Fibroblast of skin of left biceps (primary cell): ENCODE data around the gene INTS6L.
"Not testable (repeated sequence)": the region's sequence is repeated elsewhere in the genome, so short reads cannot be mapped to it uniquely, and the experiment has no call there.

Experiments used
- DNase-seq, 2 experiments: peaks; one replicate each; pipeline ENCODE4 v3.0.0-alpha.2; 2013; ENCODE audit warnings: low read depth in 2 of 2

The INTS6L gene

DNA sequence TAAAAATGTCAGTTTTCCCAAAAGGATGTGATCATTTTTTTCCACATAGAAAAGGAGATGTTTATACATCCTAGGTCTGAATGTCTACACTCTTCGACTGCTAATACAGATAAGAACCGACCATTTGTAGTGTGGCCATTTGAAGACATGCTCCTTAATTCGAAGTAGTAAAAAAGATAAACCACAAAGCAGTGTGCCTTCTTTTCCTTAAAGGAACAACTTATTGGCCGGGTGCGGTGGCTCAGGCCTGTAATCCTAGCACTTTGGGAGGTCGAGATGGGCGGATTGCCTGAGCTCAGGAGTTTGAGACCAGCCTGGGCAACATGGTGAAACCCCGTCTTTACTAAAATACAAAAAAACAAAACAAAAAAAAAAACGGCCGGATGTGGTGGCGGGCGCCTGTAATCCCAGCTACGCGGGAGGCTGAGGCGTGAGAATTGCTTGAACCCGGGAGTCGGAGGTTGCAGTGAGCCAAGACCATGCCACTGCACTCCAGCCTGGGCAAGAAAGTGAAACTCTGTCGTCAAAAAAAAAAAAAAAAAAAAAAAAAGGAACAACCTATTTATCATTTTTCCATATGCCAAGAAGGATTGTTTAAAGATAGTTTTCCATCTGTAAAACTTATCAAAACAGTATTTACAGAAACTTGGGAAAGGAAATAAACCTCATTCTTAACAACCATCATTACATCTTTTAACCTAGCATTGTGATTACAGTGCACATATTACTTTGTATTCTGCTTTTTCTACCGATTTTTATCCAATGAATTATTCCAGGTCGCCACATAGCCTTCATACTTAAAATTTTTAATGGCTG, 2.6 kb downstream of the INTS6L start:
- no peak for DNase-seq

DNA sequence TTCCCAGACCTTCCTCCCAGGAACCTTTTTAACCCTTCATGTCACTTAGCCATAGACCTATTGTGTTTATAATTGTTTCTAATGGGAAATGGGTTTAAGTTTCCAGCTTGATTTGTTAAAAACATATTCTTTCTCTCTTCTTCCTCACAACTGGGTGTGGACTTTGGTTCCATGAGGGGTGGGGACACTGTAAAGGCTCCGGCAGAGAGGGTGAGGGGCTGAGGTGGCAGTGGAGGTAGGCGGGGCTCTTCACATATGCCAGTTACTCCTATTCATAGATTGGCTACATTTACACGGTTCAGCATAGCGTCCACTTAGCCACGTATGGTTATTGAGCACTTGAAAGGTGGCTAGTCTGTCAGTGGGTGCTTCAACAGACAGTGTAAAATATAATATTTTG, 7.8 kb downstream of the INTS6L start:
- no peak for DNase-seq

DNA sequence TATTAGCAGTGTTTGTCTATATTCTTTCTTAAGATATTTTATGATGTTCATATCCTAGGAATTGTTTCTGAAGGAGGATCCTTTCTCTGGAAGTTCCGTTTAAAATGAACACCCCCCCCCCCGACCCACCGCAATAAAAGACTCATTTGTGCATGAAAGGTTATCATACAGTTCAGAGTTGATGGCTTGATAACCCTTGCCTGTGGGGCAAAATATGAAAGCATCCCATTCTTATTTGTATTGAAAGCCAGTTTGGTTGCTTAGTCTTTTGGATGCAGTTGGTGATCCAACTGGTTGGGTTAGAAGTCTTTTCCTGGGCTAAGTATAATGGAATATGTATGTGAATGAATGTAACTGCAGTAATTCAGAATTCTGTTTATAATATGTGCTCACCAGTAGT, 8.3 kb downstream of the INTS6L start:
- DNase-seq = no peak

DNA sequence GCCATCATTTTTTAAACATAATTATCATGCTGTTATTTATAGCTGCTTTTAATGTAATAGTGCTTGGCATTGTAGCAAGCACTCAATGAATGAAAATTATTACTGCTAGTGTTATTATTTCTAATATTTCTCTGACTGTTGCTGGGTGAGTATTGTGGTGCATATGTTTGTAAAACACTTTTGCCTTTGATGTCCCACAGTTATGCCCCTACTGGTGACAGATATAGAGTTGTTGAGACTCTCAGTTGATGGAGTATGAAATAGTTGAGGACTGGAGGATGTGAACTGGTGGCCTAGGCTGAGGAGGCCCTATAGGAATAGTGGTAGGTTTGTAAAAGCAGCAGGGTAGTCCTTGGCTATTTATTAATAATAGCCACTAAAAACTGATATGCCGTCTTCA, 9.6 kb downstream of the INTS6L start:
- DNase-seq = no peak

DNA sequence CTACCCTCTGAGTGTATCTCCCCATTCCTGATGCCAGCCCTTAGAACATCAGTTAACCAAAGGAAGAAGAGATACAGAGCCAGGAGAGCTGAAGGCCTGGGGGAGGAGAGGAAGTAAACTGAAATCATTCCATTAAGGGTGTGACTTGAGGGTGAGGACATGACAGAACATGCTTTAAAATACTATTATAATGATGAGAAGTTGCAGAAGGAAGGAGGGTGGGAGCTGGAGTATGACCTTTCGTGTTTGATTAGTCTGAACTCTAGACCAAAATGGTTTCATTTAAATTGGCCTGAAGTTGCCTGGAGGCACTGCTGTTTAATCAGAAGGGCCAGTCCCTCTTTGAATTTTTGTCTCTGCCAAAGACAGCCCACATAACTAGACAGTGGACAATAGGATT, 11.4 kb downstream of the INTS6L start:
- no peak for DNase-seq

DNA sequence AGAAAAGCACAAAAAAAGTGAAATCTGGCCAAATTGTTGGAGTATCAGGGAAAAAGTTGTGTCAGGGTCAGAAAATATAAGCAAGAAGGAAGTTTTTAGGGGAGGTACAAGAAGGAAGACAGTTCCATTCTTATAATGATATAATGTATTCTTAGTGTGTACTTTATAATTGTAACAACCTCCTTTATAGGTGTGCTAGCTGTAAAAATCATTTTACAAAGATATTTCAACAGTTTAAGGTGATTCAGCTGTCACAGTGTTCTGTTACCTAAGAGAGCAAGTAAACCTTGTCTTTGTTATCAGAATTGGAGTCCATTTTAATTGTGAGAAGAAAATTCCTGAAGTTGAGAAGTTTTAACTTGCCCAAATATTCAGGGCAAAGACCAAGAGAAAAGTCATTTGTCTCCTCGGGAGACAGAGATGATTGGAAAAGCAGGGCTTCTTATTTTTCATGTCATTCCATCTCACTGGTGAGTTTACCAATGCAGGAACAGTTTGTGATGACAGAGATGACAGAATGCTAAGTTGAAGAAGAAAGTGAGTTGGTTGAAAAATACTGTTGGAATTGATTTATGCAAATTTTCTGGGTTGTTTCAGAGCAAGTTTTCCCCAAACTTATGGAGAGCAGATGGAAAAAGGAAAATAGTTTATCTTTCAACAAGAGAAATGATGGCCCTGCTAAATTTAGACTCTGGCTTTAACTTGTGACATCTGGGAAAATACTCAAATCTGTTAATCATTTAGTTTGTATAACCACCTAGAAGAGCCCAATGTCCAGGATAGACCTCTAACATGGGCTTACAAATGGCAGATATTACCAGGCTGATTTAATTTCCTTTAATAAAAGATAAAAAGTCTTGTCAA, 14.8 kb downstream of the INTS6L start:
- no peak for DNase-seq

DNA sequence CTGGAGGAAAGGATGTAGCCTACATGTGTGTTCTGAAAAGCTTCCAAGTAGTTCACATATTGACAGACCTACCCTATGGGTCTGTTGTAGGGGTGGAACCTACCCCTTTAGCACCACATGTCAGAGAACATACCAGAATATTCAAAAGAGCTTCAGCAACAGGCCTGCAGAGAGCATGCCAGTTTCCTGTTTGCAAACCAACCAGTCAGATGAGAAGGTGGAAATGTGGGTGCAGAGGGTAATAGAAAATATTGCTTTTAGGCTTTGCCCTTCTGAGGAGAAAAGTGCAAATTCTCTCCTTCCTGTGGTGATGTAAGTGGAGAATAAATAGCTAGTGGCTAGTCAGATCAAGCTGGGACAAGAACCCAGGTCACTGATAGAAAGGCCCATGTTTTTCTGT, 16.4 kb downstream of the INTS6L start:
- no peak for DNase-seq

DNA sequence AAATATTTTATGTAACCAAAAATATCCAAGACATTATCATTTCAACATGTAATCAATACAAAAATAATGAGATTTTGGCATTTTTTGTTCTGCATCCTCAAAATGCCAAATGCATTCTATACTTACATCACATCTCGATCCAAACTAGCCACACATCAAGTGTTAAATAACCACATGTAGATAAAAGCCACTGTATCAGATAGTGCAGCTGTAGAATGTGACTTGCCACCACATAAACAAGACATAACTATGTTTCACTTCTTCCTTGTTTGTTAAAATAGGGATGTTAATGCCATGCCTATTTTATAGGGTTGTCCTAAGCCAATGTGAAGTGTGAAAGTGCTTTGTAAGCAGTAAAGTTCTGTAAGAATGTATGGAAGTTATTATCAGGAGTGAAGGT, 20.9 kb downstream of the INTS6L start:
- DNase-seq = no peak

DNA sequence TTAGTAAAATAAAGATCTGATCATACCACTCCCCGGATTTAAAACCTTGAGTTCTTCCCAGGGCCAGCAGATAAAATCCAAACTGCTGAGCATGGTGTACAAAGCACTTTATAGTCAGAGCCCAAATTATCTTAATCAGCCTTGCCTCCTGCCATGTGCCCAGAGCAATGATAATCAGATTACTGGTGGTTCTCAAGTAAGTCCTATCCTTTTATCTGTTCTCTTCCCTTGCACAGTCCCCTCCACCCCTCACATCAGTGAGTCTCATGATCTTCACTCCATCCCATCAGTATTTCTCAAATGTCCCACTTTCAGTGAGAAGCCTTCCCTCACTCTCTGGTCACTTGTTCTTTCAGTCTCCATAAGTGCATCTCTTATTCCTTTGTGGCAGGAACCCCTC, 22.7 kb downstream of the INTS6L start:
- DNase-seq = no peak

DNA sequence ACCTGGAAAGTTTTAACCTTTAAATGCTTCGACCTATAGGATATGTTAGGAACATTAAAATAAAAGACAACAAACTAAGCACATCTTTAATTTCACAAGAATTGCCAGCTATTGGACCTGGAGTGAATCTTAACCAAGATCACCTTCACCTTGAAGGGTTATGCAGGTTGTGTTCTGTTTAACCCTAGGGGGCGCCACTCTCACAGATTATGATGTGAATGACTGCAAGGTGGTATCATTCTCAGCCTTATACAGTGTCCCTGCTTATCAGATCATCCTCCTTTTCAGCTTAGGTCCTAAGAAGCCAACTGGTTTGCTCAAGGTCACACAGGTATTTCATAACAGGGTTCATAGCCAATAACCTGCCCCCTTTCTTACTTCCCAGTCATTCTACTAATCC, 23.5 kb downstream of the INTS6L start:
- DNase-seq = no peak

DNA sequence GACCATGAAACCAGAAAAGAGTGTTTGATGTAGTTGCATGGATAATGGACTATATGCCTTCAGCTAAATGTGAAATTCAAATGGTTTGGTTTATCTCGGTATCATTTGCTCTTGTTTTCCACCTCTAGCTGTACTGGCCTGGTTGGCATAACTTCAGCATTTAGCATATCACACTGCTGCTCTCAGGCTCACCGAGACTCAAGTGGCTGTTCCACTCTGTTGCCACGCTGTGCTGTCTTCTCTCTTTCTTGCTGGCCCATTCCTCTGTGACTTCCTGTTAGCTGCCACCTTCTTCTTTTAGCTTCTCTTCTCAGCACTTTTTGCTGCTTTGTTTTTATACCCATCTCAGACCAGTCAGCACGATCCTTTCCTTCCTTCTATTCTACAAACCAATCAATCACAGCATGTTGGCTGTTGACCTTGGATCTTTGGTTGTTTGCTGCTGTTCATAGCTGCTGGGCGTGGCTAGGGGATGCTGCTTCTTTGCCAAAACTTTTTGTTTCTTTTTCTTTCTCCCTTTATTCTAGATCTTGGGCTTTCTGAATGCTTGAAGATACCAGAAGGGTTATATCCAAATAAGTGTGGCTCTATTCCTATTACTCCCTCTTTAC, 24.0 kb downstream of the INTS6L start:
- no peak for DNase-seq

DNA sequence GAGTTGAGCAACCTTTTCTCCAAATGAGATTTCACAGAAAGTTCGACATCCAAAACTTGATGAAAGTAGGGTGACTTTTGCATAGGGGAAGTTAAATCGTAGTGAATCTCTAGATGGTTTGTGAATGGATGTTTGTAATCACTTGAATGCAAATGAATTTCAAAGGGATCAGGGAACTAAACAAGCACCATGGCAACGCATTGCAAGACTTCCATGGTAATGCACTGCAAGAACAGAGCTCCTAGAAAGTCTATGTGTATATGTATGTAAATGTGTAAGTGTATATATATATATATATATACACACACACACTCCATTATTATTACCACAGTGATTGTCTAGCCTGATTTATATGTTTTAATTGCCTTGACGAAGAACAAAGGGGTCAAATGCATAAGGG, 27.3 kb downstream of the INTS6L start:
- no peak for DNase-seq

DNA sequence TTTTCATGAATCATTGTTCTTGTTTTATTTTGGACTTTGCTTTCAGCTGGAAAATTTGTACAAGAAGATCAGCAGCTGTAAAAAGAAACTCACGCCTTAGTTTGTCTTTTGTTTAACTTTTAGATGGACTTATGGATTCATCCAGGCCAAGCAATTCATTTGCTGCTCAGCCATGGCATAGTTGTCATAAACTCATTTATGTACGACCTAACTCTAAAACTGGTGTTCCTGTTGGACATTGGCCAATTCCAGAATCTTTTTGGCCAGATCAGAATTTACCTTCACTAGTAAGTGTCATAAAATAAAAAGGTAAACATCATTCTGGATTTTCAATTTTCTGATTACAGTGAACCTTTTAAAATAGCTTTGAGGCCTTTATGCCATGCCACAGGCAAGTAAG, 29.1 kb downstream of the INTS6L start:
- DNase-seq = no peak

DNA sequence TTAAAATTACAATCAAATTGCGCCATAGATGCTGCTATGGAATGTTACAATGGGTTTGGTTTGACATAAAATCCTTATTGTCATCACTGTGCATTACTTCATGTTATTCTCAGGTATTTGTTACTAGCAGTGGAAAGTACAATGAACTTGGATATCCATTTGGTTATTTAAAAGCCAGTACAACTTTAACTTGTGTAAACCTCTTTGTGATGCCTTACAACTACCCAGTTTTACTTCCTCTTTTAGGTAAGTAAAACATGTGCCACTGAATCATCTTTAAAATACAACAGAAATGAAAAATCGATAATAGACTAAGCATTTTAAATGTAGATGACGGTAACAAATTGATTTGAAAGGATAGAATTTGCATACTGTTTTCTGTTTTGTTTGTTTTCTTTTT, 35.6 kb downstream of the INTS6L start:
- DNase-seq = no peak

DNA sequence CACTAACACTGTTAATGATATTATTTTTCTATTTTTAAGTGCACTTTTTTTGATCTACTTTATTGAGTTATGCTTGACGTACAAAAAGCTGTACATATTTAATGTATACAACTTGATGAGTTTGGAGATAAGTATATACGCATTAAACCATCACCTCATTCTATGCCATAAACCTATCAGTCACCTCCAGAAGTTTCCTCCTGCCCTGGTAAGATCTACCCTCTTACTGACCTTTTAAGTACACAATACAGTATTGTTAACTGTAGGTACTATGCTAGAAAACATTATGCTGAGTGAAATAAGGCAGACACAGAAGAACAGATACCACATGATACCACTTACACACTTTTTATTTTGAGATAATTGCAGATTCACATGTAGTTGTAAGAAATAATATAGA, 36.9 kb downstream of the INTS6L start:
- no peak for DNase-seq

DNA sequence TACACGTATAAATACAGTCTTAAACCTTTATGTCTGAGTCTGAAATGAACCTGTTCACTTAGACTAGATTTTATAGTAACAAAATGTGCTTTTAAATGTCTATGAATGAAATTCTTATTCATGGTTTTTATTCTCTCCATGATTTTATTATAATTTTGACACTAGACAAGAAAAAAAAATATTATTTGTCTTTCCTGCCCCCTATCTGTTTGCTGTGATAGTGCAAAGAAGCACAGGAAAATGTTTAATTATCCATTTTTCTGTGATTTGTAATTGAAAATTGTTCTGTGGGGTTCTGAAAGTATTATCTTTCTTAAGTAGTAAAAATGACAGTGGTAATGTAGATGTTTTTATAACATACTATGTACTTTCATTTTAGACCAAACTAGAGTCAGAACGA, 52.0 kb downstream of the INTS6L start:
- DNase-seq = no peak

DNA sequence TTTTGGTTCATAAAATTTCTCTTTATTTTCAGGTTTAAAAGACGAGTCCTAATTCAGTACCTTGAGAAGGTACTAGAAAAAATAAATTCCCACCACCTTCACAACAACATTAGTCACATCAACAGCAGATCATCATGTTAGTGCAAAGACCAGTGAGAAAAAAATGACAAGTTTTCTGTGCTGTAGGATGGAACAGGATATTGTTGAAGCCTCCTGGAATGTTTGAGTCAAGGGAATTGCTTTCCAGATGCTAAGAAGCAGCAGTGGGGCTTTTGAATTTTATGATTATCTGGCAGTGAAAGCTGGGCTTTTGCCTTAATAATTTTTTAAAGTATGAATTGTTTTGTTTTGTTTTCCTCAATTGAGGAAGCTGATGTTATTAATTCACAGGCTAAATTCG, 61.0 kb downstream of the INTS6L start:
- DNase-seq = no peak

DNA sequence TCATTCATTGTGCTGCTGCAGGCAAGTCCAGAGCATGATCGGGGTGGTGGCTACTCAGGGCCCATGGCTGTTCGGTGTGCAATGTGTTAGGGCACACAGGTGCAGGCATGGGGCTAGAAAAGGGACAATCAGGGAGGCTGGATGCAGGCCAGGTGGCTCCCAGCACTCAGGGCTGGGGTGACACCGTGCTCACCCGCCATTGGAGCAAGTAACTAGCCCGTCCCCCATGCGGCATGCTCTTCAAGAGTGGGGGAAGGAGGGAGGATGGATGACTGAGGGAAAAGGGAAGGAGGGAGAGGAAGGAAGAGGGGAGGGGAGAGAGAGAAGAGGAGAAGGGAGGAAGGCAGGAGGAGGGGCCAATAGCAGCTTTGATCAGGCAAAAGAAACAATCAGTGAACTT, 64.7 kb downstream of the INTS6L start:
- DNase-seq = no peak

DNA sequence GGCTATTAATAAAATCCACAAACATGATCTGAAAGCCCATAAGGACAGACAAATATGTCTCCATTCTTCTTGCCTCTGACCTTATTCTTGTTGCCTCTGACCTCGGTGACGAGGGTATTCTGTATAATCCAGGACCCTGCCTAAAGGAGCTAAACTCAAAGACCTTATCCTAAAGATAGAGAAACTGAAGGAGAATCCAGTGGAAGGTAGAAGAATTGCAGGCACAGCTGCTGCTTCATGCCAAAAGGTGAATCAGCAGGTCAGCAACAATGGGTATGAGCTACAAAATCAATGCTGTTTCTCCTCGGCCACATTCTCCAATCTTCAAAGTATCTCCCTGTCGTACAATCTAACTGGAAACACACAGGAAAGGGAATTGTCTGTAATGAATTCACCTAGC, 71.4 kb downstream of the INTS6L start:
- no peak for DNase-seq

DNA sequence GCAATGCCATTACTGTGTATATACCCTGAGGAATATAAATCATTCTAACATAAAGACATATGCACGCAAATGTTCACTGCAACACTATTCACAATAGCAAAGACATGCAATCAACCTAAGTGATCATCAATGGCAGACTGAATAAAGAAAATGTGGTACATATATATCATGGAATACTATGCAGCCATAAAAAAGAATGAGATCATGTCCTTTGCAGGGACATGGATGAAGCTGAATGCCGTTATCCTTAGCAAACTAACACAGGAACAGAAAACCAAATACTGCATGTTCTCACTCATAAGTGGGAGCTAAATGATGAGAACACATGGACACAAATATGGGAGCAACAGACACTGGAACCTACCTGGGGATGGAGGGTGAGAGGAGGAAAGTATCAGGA, 73.6 kb downstream of the INTS6L start:
- not testable (repeated sequence) for DNase-seq

DNA sequence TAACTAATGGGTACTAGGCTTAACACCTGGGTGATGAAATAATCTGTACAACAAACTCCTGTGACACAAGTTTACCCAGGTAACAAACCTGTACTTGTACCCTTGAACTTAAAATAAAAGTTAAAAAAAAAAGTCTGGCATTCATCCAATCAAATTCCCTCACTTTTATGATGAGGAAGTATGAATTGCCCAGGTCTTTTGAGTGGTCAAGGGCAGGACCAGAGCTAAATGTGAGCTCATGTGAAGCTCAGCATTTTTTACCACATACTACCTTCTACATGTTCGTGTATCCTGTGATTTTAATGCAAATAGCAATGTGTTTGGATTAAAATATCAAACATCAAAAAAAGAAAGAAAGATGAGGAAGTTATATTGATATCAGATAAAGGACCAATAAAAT, 74.0 kb downstream of the INTS6L start:
- DNase-seq = not testable (repeated sequence)

DNA sequence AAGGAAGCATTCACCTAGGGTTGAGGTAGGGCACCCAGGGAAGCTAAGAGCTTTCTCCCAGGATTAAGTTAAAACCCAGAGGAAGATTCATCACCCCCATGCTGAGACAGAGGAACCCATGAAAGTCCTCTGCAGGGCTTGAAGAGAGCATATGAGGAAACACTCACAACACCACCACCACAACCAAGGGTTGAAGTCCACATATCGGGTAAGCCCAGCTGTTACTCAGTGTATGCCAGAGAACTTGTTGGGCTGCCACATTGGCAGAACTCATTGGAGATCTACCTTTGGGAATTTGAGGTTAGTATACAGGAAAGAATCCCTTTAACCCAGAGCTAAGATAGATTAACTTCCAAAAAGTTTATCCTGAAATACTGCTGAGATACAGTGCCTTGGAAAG, 75.1 kb downstream of the INTS6L start:
- no peak for DNase-seq

DNA sequence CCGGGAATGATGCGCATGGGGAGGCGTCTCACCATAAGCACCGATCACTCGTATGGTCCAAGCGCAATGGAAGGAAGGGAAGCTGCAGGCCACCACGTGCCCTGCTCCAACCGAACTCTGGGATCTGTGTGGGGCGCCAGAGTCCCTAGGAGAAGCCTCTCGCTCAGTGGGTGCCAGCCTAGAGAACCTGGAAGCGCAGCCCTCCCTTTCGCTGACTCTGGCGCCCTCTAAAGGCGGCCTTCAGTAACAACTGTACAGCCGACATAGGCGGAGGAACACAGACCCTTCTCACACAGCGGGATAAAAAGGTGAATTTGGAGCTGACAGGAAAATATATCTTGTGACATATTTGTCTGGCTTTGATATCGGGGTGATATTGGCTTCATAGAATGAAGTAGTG, 76.0 kb downstream of the INTS6L start:
- DNase-seq = no peak
